ENCODE measurements around the gene CH25H.

The CH25H gene

GRCh38 chr10:89240519-89240918 lies 33.4 kb upstream of the CH25H start:
- no peak overlapping the region for H3K4me3 ChIP-seq (ENCODE audit: severe bottlenecking)
- no peaks in the 10 kb centered on the region for H3K9me3 ChIP-seq (ENCODE audit: severe bottlenecking)
- no peak for ATAC-seq (ENCODE audit: low read depth)
- peaks cover 13% of the 10 kb centered on the region for H3K36me3 ChIP-seq (ENCODE audit: low read depth)
- H3K27ac ChIP-seq (ENCODE audit: poor library complexity, severe bottlenecking), result no peak overlapping the region
- peaks cover 15% of the 10 kb centered on the region for H3K4me1 ChIP-seq (ENCODE audit: insufficient read depth, poor library complexity, severe bottlenecking)
- no peak for DNase-seq (ENCODE audit: low spot score)
- TF ChIP-seq, protein P1, sequence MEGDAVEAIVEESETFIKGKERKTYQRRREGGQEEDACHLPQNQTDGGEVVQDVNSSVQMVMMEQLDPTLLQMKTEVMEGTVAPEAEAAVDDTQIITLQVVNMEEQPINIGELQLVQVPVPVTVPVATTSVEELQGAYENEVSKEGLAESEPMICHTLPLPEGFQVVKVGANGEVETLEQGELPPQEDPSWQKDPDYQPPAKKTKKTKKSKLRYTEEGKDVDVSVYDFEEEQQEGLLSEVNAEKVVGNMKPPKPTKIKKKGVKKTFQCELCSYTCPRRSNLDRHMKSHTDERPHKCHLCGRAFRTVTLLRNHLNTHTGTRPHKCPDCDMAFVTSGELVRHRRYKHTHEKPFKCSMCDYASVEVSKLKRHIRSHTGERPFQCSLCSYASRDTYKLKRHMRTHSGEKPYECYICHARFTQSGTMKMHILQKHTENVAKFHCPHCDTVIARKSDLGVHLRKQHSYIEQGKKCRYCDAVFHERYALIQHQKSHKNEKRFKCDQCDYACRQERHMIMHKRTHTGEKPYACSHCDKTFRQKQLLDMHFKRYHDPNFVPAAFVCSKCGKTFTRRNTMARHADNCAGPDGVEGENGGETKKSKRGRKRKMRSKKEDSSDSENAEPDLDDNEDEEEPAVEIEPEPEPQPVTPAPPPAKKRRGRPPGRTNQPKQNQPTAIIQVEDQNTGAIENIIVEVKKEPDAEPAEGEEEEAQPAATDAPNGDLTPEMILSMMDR (IDR thresholded peaks at IDR 0.05; ENCODE audit: poor library complexity, severe bottlenecking), result no peak
- no peaks in the 10 kb centered on the region for H3K27me3 ChIP-seq (ENCODE audit: insufficient read depth, poor library complexity, severe bottlenecking)

- Histone ChIP-seq H3K9me3 (ENCODE audit: severe bottlenecking) (no peaks in the 10 kb centered on the region), H3K4me1 (ENCODE audit: insufficient read depth, poor library complexity, severe bottlenecking) (peaks cover 15% of the 10 kb centered on the region), H3K4me3 (ENCODE audit: severe bottlenecking) (no peak overlapping the region), H3K27me3 (ENCODE audit: insufficient read depth, poor library complexity, severe bottlenecking) (no peaks in the 10 kb centered on the region), H3K27ac (ENCODE audit: poor library complexity, severe bottlenecking) (no peak overlapping the region), H3K36me3 (ENCODE audit: low read depth) (peaks cover 13% of the 10 kb centered on the region)
- TF ChIP-seq, protein P1 (IDR thresholded peaks at IDR 0.05; ENCODE audit: poor library complexity, severe bottlenecking), result no peak
- no peak for DNase-seq (ENCODE audit: low spot score)
- ATAC-seq (ENCODE audit: low read depth), result no peak
Observed at GRCh38 chr10:89238956-89239644, 32.0 kb upstream of the CH25H start.

- DNase-seq (ENCODE audit: low spot score), result no peak
- no peak for ATAC-seq (ENCODE audit: low read depth)
- TF ChIP-seq, protein P1 (IDR thresholded peaks at IDR 0.05; ENCODE audit: poor library complexity, severe bottlenecking), result no peak
- peaks cover 15% of the 10 kb centered on the region for H3K4me1 ChIP-seq (ENCODE audit: insufficient read depth, poor library complexity, severe bottlenecking)
- H3K27me3 ChIP-seq (ENCODE audit: insufficient read depth, poor library complexity, severe bottlenecking), result no peaks in the 10 kb centered on the region
- H3K27ac ChIP-seq (ENCODE audit: poor library complexity, severe bottlenecking), result no peak overlapping the region
- H3K4me3 ChIP-seq (ENCODE audit: severe bottlenecking), result no peak overlapping the region
- H3K9me3 ChIP-seq (ENCODE audit: severe bottlenecking), result no peaks in the 10 kb centered on the region
- H3K36me3 ChIP-seq (ENCODE audit: low read depth), result peaks cover 13% of the 10 kb centered on the region
Observed at GRCh38 chr10:89237849-89238248, 30.7 kb upstream of the CH25H start.

DNA sequence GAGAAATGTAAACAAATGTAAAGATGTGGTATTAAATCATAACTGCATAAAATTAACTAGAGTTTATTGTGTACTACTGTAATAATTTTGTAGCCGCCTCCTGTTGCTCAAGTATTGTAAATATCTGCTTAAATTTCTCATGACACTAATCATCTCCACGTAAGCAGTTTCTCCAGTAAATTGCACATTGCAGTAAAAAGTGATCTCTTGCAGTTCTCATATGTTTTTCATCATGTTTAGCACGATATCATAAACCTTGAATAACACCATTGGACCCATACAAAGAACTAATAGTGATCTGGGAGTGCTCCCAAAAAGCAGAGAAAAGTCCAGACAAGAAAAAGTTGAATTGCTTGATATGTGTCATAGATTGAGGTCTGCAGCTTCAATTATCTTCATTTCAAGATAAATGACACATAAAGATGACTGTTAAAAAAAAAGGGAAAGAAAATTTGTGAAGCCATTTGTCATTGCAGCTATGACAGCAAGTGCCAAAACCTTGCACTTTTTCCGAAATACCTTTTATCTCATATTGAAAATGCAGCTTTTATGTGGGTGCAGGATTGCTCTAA lies 29.2 kb upstream of the CH25H start:
- no peak overlapping the region for H3K4me3 ChIP-seq (ENCODE audit: severe bottlenecking)
- no peak for ATAC-seq (ENCODE audit: low read depth)
- peaks cover under 1% of the 10 kb centered on the region for H3K4me1 ChIP-seq (ENCODE audit: insufficient read depth, poor library complexity, severe bottlenecking)
- DNase-seq (ENCODE audit: low spot score), result no peak
- no peaks in the 10 kb centered on the region for H3K9me3 ChIP-seq (ENCODE audit: severe bottlenecking)
- peaks cover 13% of the 10 kb centered on the region for H3K36me3 ChIP-seq (ENCODE audit: low read depth)
- TF ChIP-seq, protein P1 (IDR thresholded peaks at IDR 0.05; ENCODE audit: poor library complexity, severe bottlenecking), result no peak
- no peaks in the 10 kb centered on the region for H3K27me3 ChIP-seq (ENCODE audit: insufficient read depth, poor library complexity, severe bottlenecking)
- no peak overlapping the region for H3K27ac ChIP-seq (ENCODE audit: poor library complexity, severe bottlenecking)

Data from RWPE2 (cell line).